Adipose tissue (tissue), 3 donors: ENCODE results near the gene MX1. TPM values are rescaled to one million over a fixed set of nuclear protein-coding genes. Genes with fewer than 3 reads are reported as not detected.

Experiments
- H3K27ac ChIP-seq: one replicate; pipeline ENCODE4 v1.5.1; 2013; ENCODE audit warnings: low read depth, low read length
- WGBS, 3 donors: extraction: QIAGEN DNeasy Blood & Tissue Kit; methylation state at CpG; one replicate each; pipeline ENCODE4 v1.1.7; 2013; 5-methylcytosine and 5-hydroxymethylcytosine counted together
- polyA plus RNA-seq, 3 donors: library from polyadenylated mRNA; stranded (reverse); fragments of 200-250 nt; gene quantifications; one replicate each; pipeline ENCODE4 v1.2.3, GENCODE V29; 2013
- donor health status: healthy with polysubstance abuse.
- donor health status: Bipolar disorder and iron deficiency.
- donor health status: healthy.

The MX1 gene
- polyA plus RNA-seq, 3 donors, result 8.8 to 23.6 (median 12.3) TPM

DNA sequence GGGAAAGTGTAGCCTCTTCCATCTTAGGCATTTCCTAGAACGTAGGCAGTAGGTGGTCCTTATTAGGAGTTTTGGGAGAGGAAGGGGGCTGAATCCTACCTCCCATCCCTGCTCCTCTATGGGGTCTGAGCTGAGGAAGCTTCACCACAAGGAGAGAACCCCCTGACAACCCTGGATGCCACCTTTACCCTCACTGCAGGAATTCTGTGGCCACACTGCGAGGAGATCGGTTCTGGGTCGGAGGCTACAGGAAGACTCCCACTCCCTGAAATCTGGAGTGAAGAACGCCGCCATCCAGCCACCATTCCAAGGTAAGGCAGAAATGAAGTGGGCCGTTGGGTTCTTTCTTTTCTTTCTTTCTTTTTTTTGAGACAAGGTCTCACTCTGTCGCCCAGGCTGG, 1.5 kb downstream of the MX1 start:
- no peak overlapping the region for H3K27ac ChIP-seq
- WGBS, 3 donors, result 92 to 96% (median 93%) methylated on average over 8 of the region's 8 CpGs

DNA sequence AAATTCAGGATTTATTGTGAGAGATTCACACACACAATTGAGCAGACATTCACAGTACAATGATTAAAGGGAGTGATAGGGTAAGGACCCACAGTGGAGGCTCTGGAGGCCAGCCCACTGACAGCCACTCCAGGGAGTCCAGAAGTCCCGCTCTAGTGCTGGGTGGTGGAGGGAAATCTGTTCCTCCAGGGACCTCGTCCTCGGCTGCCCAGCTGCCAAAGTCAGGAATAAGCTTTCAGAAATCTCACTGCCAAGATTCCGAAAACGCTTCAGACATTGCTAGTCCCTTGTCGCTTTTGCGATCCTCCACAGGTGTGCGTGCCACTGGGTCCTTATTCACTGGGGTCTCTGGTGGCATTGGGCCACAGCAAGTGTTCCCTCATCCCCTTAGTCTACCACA, 2.3 kb downstream of the MX1 start:
- 94 to 96% (median 94%) methylated on average over 8 of the region's 8 CpGs for WGBS, 3 donors
- no peak overlapping the region for H3K27ac ChIP-seq

DNA sequence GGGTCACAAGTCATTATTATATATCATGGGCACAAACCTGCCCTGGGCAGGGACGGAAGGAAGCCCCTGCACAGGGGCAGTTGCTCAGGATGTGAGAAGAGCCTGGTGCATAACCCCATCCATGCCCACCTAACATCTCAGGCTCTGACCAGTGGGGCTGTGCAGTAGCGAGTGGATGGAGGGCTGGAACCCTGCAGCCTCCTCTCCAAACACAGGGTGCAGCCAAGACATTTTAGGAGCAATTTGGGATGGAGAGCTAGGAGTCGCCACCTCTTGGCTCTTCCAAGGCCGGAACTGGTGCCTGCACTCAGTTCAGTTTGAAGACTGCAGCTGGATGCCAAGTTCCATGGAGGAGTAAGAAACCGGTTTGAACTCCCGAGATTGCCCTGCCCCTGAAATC, 2.8 kb downstream of the MX1 start:
- H3K27ac ChIP-seq, result no peak overlapping the region
- 84 to 90% (median 88%) methylated on average over 6 of the region's 6 CpGs for WGBS, 3 donors

DNA sequence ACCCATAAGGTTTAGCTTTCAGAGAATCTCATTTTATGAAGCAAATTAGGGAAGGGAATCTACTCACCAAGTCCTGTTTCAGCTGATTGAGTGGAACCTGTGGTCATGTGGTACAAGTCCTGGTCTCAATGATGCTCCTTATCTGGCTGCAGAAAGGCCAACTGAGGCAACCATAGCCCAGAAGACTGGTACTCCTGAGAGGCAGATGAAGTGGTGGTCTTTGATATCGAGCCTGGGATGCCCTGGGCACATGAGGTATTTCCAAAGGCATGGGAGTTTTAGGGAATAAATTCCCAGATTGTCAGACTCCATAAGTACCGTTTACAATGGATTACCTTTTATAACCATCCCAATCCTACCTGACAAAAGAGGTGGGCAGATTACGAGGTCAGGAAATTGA, 3.3 kb downstream of the MX1 start:
- H3K27ac ChIP-seq, result no peak overlapping the region
- WGBS, 3 donors, result 94 to 95% (median 95%) methylated on average over 3 of the region's 3 CpGs

DNA sequence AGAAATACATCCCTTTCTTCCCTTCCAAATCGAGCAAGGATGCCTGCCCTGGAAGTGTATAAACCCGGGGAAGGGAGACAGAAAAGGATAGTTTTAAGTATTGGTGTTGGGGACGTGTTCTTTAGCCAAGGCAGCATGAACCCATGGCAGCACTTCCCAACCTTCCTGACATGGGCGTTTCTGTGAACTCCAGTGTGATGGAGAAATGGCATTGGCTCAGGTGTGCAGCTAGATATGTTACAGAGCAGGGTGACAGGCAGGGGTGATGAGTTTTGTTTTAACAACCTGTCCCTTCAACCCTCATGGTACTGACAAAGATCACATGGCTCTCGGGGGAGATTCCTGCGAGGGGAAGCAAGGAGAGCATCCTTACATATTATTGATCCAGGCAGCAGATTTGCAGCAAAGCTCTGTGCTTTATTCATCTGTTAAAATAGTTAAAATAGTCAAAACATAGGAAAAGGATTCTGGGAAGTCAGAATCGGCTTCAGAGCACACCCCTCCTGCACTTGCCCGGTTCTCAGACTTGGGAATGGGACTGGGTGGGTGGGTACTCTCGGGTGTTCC, 4.0 kb downstream of the MX1 start:
- 75 to 87% (median 80%) methylated on average over 9 of the region's 9 CpGs for WGBS, 3 donors
- H3K27ac ChIP-seq, result no peak overlapping the region

DNA sequence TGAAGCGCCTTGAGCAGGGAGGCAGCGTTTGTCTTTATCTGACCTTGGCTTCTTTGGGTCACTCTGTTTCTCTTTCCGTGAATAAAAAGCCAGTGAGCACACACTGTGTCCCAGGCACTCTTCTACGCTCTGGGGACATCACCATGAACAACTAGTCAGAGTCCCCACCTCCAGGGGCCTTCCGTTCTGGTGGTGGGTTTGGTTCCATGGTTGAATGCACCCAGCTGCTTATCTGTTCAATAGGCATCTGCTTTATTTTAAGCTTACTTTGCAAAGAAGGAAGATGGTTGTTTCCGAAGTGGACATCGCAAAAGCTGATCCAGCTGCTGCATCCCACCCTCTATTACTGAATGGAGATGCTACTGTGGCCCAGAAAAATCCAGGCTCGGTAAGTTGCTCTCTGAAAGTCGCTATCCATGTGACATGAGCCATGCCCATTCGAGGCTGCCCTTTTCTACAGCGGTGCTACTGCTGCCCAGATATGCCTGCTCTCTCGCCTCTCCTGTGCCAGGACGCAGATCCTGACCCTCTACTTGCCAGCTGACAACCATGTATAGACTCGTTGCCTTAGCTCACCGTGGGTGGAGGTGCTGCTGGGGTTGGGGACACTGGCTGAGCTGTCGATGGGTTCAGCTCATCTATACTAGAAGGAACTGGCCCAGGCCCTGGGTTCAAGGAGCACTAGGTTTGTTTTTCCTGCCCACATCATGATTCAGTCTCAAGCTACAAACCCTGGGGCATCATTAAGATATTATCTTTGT, 5.9 kb downstream of the MX1 start:
- H3K27ac ChIP-seq, result no peak overlapping the region
- 84 to 93% (median 92%) methylated on average over 16 of the region's 16 CpGs for whole genome bisulfite sequencing, 3 donors

DNA sequence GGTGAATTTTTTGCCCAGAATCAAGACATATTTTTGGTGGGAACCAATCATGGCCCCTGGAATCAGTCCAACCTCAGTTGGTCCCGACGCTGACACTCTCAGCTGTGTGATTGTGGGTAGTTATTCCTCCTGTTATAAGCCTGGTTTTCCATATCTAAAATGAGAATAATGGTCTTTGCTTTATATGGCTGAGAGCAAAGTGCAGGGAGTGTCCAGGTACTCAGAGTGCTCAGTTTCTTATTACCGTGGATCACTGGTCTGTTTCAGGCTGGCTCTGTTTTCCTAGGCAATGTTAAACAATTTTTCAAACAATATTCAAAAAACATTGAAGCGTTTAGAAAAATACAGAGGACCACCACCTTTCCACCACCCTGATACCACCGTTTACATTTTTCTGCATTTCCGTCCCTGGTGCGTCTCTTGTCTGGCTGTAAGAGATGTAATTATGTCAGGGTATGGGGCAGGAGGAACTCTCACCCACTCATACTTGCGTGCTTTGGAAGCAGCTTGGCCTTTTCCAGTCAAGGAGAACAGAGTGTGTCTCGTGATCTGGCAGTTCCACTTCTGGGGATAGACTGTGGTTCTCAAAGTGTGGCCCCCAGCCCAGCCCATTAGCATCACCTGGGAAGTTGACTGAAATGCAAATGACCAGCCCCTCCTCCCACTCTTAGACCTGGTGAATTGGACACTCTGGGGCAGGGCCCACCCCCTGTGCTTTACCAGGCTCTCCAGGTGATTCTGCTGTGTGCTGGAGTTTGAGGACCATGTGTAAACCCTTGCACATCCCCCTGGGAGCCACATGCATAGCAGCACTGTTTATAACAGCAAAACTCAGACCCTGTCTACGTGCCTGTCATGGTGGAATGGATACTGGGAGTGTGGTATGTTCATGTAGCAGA, 6.8 kb downstream of the MX1 start:
- H3K27ac ChIP-seq, result no peak overlapping the region
- WGBS, 3 donors, result 77 to 95% (median 94%) methylated on average over 10 of the region's 10 CpGs

DNA sequence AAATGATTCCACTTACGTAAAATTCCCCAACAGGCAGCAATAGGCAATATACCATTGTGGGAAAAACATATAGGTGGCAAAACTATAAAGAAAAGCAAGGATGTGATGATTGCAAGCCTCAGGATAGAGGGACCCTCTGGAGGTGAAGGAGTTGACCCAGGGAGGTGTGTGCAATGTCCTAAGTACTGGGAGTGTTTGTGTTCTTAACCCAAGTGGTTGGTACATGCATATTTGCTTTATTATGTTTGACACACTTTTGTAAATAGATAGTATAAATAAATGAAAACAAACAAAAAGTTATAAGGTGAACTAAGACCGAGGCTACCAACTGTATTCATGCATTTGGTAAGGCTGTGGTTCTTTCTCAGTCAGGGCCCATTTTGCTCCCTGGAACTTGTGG, 7.5 kb downstream of the MX1 start:
- H3K27ac ChIP-seq, result no peak overlapping the region
- WGBS, 3 donors, result 82 to 98% (median 94%) methylated on average over 2 of the region's 2 CpGs

DNA sequence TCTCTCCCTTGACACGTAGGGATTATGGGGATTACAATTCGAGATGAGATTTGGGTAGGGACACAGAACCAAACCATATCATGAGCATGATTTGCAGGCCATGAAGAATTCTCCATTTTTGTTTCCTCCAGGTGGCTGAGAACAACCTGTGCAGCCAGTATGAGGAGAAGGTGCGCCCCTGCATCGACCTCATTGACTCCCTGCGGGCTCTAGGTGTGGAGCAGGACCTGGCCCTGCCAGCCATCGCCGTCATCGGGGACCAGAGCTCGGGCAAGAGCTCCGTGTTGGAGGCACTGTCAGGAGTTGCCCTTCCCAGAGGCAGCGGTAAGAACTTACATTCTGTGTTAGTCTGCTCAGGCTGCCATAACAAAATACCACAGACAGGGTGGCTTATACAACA, 9.7 kb downstream of the MX1 start:
- H3K27ac ChIP-seq, result no peak overlapping the region
- 95 to 97% (median 96%) methylated on average over 11 of the region's 11 CpGs for WGBS, 3 donors

DNA sequence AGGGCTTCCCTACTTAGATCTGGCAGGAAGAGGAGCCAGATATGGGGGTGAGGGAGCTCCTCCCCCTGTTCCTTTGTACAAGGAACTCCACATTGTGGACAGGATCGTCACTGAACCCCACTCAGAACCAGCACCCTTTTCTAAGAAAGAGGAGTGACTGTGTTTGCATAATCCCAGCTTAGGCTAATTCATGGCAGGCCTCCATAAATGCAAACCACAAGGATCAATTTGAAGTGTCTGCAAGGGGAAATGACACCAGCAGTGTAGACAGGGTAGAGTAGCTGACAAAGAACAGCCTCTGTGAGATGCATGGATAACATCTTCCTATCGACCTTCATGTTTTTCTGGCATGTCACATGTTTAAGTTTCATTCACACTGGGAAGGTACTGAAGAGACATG, 11.7 kb downstream of the MX1 start:
- 49 to 74% (median 66%) methylated on average over 2 of the region's 2 CpGs for WGBS, 3 donors

DNA sequence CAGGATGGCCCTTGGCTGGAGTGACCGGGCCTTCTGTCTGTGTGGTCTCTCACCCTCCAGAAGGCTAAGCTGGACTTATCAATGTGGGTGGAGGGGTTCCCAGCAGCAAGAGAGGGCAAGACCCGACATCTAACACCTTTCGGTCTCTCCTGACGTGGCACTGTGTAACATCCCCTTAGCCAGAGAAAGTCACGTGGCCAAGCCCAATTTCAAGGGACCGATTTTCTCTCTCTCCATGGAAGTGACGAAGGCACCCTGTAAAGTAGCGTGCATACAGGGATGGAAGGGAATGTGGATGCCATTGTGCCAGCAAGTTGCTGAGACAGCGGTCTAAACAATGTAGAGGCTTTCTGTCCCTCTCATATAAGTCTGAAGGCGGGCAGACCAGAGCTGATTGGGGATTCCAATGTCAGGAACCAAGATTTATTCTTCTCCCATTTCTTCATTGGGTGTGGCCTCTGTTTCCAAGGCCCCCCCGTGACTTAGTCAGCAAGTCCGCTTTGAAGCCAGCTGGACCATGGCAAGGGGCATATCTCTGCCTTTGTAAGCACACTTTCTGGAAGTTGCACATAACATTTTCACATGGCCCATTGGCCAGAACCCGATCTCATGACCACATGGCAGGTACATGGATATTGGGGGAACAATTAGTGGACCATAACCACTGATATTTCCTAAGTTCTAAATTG, 12.5 kb downstream of the MX1 start:
- WGBS, 3 donors, result 86 to 94% (median 86%) methylated on average over 13 of the region's 13 CpGs

More for the DNA sequence above, 11.7 kb downstream of the MX1 start:
- H3K27ac ChIP-seq, result no peak overlapping the region

DNA sequence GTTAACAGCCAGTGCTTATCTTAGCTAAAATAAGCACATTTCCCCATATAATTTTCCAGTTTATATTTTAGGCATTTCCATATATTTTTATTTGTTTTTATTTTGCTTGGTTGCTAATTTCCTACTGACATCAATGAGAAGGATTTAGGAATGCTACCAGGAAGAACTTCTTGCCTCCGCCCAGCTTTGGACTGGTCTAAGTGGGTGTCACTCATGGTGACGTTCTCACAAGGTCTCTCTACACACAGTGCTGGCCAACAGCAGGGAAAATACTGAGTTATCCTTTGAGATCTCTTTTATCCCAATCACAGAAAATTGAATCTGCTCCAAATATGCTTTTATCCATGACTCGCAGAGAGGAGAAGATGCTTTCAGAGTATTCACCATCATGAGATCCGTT, 13.2 kb downstream of the MX1 start:
- no peak overlapping the region for H3K27ac ChIP-seq
- WGBS, 3 donors, result 61 to 84% (median 62%) methylated on average over 4 of the region's 4 CpGs

More for the DNA sequence above, 12.5 kb downstream of the MX1 start:
- H3K27ac ChIP-seq, result no peak overlapping the region

DNA sequence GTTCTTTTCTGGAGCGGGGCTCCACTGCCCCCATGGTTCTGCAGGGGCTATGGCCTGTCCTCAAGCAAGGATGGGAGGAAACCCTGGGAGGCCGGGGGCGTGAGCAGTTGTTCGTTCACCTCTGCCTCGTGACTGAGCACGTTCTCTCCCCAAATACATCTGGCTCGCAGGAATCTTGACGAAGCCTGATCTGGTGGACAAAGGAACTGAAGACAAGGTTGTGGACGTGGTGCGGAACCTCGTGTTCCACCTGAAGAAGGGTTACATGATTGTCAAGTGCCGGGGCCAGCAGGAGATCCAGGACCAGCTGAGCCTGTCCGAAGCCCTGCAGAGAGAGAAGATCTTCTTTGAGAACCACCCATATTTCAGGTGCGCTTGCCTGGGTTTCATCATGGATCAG, 15.5 kb downstream of the MX1 start:
- WGBS, 3 donors, result 94 to 96% (median 94%) methylated on average over 14 of the region's 14 CpGs
- no peak overlapping the region for H3K27ac ChIP-seq

DNA sequence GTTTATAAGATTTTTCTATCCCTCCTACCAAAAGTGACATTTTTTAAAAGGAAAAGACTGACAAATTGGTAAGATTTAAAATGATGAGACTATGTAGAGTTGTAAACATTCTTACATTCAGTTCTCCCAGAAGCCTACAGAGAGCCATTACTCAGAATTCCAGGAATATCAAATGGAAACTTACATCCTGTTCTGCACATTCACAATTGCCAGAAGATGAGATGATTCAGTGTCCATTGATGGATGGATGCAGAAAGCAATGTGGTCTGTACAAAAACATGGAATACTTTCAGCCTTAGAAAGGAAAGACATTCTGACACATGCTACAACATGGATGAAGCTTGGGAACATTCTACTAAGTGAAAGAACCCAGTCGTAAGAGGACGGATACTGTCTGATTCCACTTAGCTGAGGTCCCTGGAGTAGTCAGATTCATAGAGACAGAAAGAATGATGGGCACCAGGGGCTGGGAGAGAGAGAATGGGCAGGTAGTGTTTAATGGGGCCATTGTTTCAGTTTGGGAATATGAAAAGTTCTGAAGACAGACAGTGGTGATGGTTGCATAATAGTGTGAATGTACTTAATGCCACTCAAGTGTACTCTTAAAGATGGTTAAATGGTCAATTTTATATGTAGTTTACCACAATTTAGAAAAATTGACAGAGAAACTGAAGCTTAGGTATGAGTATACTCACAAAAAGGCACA, 16.6 kb downstream of the MX1 start:
- no peak overlapping the region for H3K27ac ChIP-seq
- WGBS, 3 donors, result 89 to 91% (median 90%) methylated on average over 2 of the region's 2 CpGs

DNA sequence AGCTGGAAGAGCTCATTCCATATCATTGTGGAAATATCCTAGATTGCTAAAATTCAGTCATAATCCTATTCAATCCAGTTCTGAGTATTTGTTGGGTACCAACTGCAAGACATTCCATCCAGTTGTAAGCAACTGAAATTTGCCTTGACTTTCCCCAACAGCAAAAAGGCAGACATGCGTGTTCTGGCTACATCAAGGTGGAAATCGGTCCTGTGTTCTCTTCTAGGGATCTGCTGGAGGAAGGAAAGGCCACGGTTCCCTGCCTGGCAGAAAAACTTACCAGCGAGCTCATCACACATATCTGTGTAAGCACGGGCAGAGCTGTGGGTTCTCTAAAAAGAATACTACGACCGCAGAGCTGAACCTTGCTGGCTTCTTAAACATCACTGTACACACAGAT, 17.5 kb downstream of the MX1 start:
- 92 to 96% (median 94%) methylated on average over 7 of the region's 7 CpGs for WGBS, 3 donors
- H3K27ac ChIP-seq, result no peak overlapping the region

DNA sequence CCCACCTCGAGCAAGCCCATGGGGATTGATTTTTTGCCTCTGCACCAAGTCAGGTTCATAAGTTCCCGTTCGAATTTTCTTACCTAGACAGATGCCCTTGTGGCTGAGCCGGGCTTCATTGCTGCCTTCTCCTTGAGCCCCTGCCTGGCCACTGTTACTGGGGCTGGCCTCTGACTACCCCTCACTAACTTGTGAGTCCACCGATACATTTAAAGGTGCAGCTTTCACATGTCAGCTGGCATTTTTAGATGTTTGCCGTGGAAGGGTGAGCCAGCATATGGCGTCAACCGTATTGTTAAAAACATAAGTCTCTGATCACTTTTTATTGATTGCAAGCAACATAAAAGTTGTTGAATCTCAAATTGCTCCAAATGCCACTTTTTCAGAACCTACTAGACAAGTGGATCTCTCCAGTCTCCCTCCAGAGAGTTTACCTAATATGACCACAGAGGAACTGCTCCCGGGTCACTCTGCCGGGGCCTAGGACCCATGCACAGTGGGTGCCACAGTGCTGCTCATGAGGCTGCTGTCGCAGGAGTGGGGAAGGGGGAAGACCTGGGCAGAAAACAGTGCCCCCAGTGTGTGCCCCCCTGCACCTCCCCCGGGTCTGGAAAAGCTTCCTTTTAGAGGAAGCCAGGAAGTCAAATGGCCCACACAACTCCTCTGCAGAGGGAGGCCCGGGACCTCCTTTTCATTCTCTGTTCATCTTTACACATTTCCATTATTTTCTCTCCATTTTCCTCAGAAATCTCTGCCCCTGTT, 18.8 kb downstream of the MX1 start:
- no peak overlapping the region for H3K27ac ChIP-seq
- WGBS, 3 donors, result 87 to 90% (median 89%) methylated on average over 13 of the region's 13 CpGs

DNA sequence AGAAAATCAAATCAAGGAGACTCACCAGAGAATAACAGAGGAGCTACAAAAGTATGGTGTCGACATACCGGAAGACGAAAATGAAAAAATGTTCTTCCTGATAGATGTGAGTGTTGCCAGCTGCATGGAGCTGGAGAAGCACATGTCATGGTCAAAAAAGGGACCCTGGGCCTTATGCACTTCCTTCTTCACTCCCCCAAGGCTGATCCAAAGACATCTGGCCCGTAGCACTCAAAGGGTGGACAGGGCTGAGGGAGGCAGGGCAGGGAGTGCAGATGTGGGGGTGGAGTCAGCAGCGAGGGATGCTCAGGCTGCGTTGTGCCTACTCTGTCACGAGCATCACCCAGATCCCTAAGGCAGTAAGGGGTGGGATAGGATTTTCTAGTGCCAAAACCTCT, 19.4 kb downstream of the MX1 start:
- WGBS, 3 donors, result 82 to 86% (median 85%) methylated on average over 7 of the region's 7 CpGs
- no peak overlapping the region for H3K27ac ChIP-seq
